Activated B cell treated with CpG ODN at 0.5 μM for 24 hours (primary cell): ENCODE data around the gene F8. TPM values are rescaled to one million over a fixed set of nuclear protein-coding genes. Genes with fewer than 3 reads are reported as not detected.

Source experiments
- ATAC-seq: fragments of 200-7000 bp; cut with Tn5 transposase; one replicate; pipeline ENCODE4 v1.10.0; 2021; ENCODE audit warnings: low read depth, mild to moderate bottlenecking, moderate library complexity
- CTCF ChIA-PET: fragments of 350-600 bp; sonication (Branson Sonifier 250); formaldehyde crosslinking; loops from one replicate; lab custom pipeline; 2021; ENCODE audit warnings: antibody characterized with exemption; lab: Charles Lee
- POLR2A ChIA-PET: fragments of 350-600 bp; sonication (Branson Sonifier 250); formaldehyde crosslinking; loops from one replicate; lab custom pipeline; 2021; ENCODE audit warnings: antibody characterized with exemption; lab: Charles Lee
- DNase-seq: peaks from one replicate; pipeline ENCODE4 v3.0.0; 2022
- H3K27ac Mint-ChIP-seq: one replicate; pipeline ENCODE4 v1.8.0; 2020; ENCODE audit warnings: mixed read lengths
- H3K27me3 Mint-ChIP-seq: one replicate; pipeline ENCODE4 v1.8.0; 2021; ENCODE audit warnings: mixed read lengths
- H3K36me3 Mint-ChIP-seq: one replicate; pipeline ENCODE4 v1.8.0; 2021; ENCODE audit warnings: low read depth, mixed read lengths
- H3K4me1 Mint-ChIP-seq: one replicate; pipeline ENCODE4 v1.8.0; 2021; ENCODE audit warnings: mixed read lengths
- H3K4me3 Mint-ChIP-seq: one replicate; pipeline ENCODE4 v1.8.0; 2020; ENCODE audit warnings: mild to moderate bottlenecking, mixed read lengths
- H3K9me3 Mint-ChIP-seq: one replicate; pipeline ENCODE4 v1.8.0; 2020; ENCODE audit warnings: mixed read lengths
- CTCF ChIP-seq: fragments of 200-600 bp; IDR thresholded peaks from one replicate; pipeline ENCODE4 v1.8.0; 2022; ENCODE audit warnings: antibody characterized with exemption, mild to moderate bottlenecking
- intact Hi-C: fragments of 100-400 bp; cut with micrococcal nuclease; formaldehyde crosslinking; loops from one replicate; pipeline ENCODE4 v1.15.1; 2024
- total RNA-seq: library from RNA; stranded (reverse); gene quantifications from 2 replicates; pipeline ENCODE4 v1.2.3, GENCODE V29; 2022

Gene F8
- total RNA-seq, 1 donor from 2014 or later, result 2.0 TPM

- ATAC-seq (no peak), DNase-seq (no peak)
- H3K27ac Mint-ChIP-seq, result peak overlapping the region; percentile 91
- POLR2A ChIA-PET, result interaction anchor here (1.0 kb wide), 1 partner anchor 43 kb away, joined by 14 read pairs; the partner anchor contains the start of gene FUNDC2
- H3K36me3 Mint-ChIP-seq, result peaks cover 19% of the 10 kb centered on the region
- intact Hi-C loops, result loop anchor here (1.0 to 5.0 kb wide), 2 partner anchors 13 to 88 kb away; no protein-coding TSS in a partner anchor
- peak overlapping the region; percentile 87 for H3K4me3 Mint-ChIP-seq
- H3K9me3 Mint-ChIP-seq, result no peaks in the 10 kb centered on the region
- peaks cover 41% of the 10 kb centered on the region for H3K4me1 Mint-ChIP-seq
- H3K27me3 Mint-ChIP-seq, result no peaks in the 10 kb centered on the region
- CTCF ChIA-PET, result interaction anchor here (1.0 kb wide), 1 partner anchor 43 kb away, joined by 3 read pairs; the partner anchor contains the start of gene FUNDC2
- TF ChIP-seq CTCF, result no peak
These were observed 47.5 kb upstream of the F8 start for GRCh38 chrX:155070038-155070437.

GRCh38 chrX:155069414-155069813 lies 46.9 kb upstream of the F8 start:
- intact Hi-C loops, result no loop called here
- CTCF ChIA-PET, result no interaction called here
- H3K27ac Mint-ChIP-seq, result peak overlapping the region; percentile 91
- TF ChIP-seq CTCF, result no peak
- POLR2A ChIA-PET, result no interaction called here
- ATAC-seq, result no peak
- H3K4me3 Mint-ChIP-seq, result peak overlapping the region; percentile 87
- peaks cover 19% of the 10 kb centered on the region for H3K36me3 Mint-ChIP-seq
- H3K4me1 Mint-ChIP-seq, result peaks cover 41% of the 10 kb centered on the region
- H3K9me3 Mint-ChIP-seq, result no peaks in the 10 kb centered on the region
- no peak for DNase-seq
- H3K27me3 Mint-ChIP-seq, result no peaks in the 10 kb centered on the region

GRCh38 chrX:155068165-155068564 lies 45.6 kb upstream of the F8 start:
- Mint-ChIP-seq H3K9me3 (no peaks in the 10 kb centered on the region), H3K36me3 (peaks cover 9% of the 10 kb centered on the region), H3K4me3 (no peak overlapping the region), H3K27ac (no peak overlapping the region), H3K27me3 (no peaks in the 10 kb centered on the region), H3K4me1 (peaks cover 29% of the 10 kb centered on the region)
- CTCF ChIA-PET, result no interaction called here
- DNase-seq (no peak), ATAC-seq (no peak)
- TF ChIP-seq CTCF, result no peak
- POLR2A ChIA-PET, result no interaction called here
- intact Hi-C loops, result no loop called here

GRCh38 chrX:155065035-155065734 lies 42.7 kb upstream of the F8 start:
- Mint-ChIP-seq H3K36me3 (peaks cover 12% of the 10 kb centered on the region), H3K27ac (no peak overlapping the region), H3K9me3 (no peaks in the 10 kb centered on the region), H3K4me1 (peaks cover 14% of the 10 kb centered on the region), H3K27me3 (no peaks in the 10 kb centered on the region), H3K4me3 (no peak overlapping the region)
- ATAC-seq (no peak), DNase-seq (no peak)
- intact Hi-C loops, result no loop called here
- ChIA-PET CTCF (no interaction called here), POLR2A (no interaction called here)
- no peak for TF ChIP-seq CTCF

- POLR2A ChIA-PET, result no interaction called here
- Mint-ChIP-seq H3K9me3 (no peaks in the 10 kb centered on the region), H3K36me3 (peaks cover 20% of the 10 kb centered on the region), H3K27me3 (no peaks in the 10 kb centered on the region), H3K4me3 (no peak overlapping the region), H3K27ac (no peak overlapping the region), H3K4me1 (peaks cover 10% of the 10 kb centered on the region)
- TF ChIP-seq CTCF, result no peak
- DNase-seq, result no peak
- no peak for ATAC-seq
- CTCF ChIA-PET, result interaction anchor here (1.3 kb wide), 1 partner anchor 79 kb away, joined by 5 read pairs; no protein-coding TSS in a partner anchor
- intact Hi-C loops, result no loop called here
These were observed 39.2 kb upstream of the F8 start for GRCh38 chrX:155061760-155062159.
